ENCODE results near the gene LTBP3. TPM values are rescaled to one million over a fixed set of nuclear protein-coding genes. Genes with fewer than 3 reads are reported as not detected.
A peak's percentile ranks its signal among the peaks of the same experiment; 100 is the strongest.

The LTBP3 gene
- total and polyA plus RNA-seq, 3 donors from 2014 or later = 58.1 to 126 (median 112) TPM

- H3K27ac ChIP-seq = peak within 1 kb of the TSS; percentile 84 to 92
- H3K4me1 ChIP-seq = peaks cover 54% of the 10 kb centered on the region
- no peaks in the 10 kb centered on the region for H3K27me3 ChIP-seq
- intact Hi-C loops (cut with DNase I; ENCODE audit: low total_unique reads) = no loop called here
- WGBS, 2 donors = 7% methylated on average over 15 of the region's 69 CpGs; no CpG with 5 or more reads in 1 of the 2 donors
- no peaks in the 10 kb centered on the region for H3K9me3 ChIP-seq
- H3K36me3 ChIP-seq (ENCODE audit: low read depth, missing control alignments) = no peaks in the 10 kb centered on the region
- TF ChIP-seq CTCF (IDR thresholded peaks at IDR 0.05) = no peak
- TF ChIP-seq POLR2A (IDR thresholded peaks at IDR 0.05) = no peak
- H3K4me3 ChIP-seq = peak within 1 kb of the TSS; percentile 68 to 71
- DNase-seq = peak; percentile 45
Observed at GRCh38 chr11:65575568-65576231, 17.5 kb upstream of the LTBP3 start, which contains the start of gene EHBP1L1. Gene EHBP1L1, plus strand, starts transcription at chr11:65576053. Its CDS starts 250 bp downstream, at chr11:65576303.

DNA sequence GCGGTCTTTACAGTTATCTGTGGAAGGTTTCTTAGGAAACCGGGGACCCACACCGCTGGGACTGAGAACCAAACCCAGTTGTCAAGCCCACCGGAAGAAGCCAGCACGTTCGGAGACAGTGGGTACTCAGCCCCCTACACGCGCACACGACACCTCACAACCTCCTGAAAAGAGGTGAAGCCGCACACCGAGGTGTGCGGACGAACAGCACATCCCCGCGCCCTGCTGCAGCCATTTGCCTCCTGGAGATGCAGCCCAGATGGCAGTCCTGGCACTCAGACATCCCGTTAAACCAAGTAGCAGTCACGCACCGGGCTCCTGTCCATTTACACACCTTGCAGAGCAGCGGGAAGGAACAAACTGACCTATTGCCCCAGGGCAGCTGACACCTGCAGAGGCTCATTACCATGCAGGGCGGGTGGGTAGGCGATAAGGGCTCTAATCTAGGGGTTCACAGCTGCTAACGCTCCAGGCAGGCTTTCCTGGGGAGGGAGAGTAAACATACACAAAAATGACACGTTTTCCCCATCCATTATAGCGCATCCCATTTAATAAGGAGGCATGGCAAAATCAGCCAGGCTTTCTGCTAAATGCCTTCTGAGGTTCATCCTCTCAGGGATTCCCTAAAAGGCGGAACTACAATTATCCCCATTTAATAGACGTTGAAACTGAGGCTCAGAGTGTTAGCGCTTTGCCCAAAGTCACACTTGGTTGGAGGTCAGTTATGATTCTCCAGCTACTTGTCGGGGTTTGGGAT, 16.8 kb upstream of the LTBP3 start:
- intact Hi-C loops (cut with DNase I; ENCODE audit: low total_unique reads) = no loop called here
- TF ChIP-seq CTCF (IDR thresholded peaks at IDR 0.05) = no peak
- Histone ChIP-seq H3K4me1 (peaks cover 54% of the 10 kb centered on the region), H3K27me3 (no peaks in the 10 kb centered on the region), H3K4me3 (peak overlapping the region; percentile 68 to 71), H3K27ac (peak overlapping the region; percentile 84 to 92), H3K36me3 (ENCODE audit: low read depth, missing control alignments) (no peaks in the 10 kb centered on the region), H3K9me3 (no peaks in the 10 kb centered on the region)
- WGBS, 2 donors = 24% methylated on average over 26 to 28 of the region's 28 CpGs
- DNase-seq = no peak

DNA sequence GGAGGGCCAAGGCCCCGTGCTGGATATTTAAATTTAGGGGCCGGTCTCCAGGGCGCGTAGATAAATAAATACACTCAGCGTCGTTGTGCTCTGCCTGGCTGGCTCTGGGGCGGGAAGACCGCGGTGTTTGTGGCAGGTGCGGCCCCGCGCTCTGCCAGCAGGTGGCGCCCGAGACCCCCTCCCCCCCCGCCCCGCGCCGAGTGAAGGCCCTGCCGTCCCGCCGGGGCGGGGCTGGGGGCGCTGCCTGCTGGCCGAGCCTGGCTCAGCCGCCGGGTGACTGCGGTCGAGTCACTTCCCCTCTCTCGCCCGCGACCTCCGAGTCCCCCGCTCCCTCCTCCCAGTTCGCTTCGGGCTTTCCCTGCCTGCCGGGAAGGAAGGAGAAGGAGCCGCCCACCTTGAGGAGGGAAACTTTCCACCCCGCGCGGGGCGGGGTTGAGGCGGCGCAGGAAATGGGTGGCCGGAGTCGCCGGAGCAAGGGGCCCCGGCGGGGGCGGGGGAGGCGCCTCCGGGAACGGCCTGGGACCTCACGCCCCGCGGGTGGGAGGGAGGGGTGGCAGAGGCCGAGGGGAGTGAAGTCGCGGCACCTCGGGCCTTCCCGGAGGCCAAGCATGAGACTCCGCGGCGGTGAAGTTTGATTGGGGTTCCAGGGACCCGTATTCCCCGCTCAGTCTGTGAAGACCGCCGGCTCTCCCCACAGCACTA, 16.1 kb upstream of the LTBP3 start:
- DNase-seq = peak; percentile 85
- TF ChIP-seq CTCF (IDR thresholded peaks at IDR 0.05) (peak; percentile 90 to 98 (median 93)), POLR2A (IDR thresholded peaks at IDR 0.05) (no peak)
- WGBS, 2 donors = 1 to 2% methylated on average over 10 to 67 of the region's 67 CpGs

GRCh38 chr11:65573391-65574079, 15.4 kb upstream of the LTBP3 start:
- Histone ChIP-seq H3K4me3 (peak overlapping the region; percentile 68 to 69), H3K4me1 (peaks cover 62% of the 10 kb centered on the region), H3K27me3 (no peaks in the 10 kb centered on the region), H3K9me3 (no peaks in the 10 kb centered on the region), H3K36me3 (ENCODE audit: low read depth, missing control alignments) (no peaks in the 10 kb centered on the region), H3K27ac (peak overlapping the region in 1 of 2 donors; percentile 92)
- 26 to 27% methylated on average over 15 to 22 of the region's 22 CpGs for WGBS, 2 donors
- intact Hi-C loops (cut with DNase I; ENCODE audit: low total_unique reads) = no loop called here
- TF ChIP-seq POLR2A (IDR thresholded peaks at IDR 0.05) (no peak), CTCF (IDR thresholded peaks at IDR 0.05) (no peak)
- DNase-seq = no peak

More for the DNA sequence above, 16.1 kb upstream of the LTBP3 start:
- H3K4me1 ChIP-seq = peaks cover 56% of the 10 kb centered on the region
- no peaks in the 10 kb centered on the region for H3K9me3 ChIP-seq
- H3K27me3 ChIP-seq = no peaks in the 10 kb centered on the region
- peak overlapping the region; percentile 57 to 68 for H3K4me3 ChIP-seq
- H3K36me3 ChIP-seq (ENCODE audit: low read depth, missing control alignments) = no peaks in the 10 kb centered on the region
- peak overlapping the region; percentile 84 to 92 for H3K27ac ChIP-seq
- intact Hi-C loops (cut with DNase I; ENCODE audit: low total_unique reads) = no loop called here
